Mesendoderm (in vitro differentiated cells): ENCODE measurements around the gene KIAA0232. TPM values are rescaled to one million over a fixed set of nuclear protein-coding genes. Genes with fewer than 3 reads are reported as not detected.

ENCODE experiments used
- DNase-seq: peaks from one replicate; pipeline ENCODE4 v3.0.0; 2013
- H2AK5ac ChIP-seq: 2 replicates; pipeline ENCODE4 v1.6.1; 2013; ENCODE audit warnings: low read length, inconsistent platforms
- H2BK120ac ChIP-seq: 2 replicates; pipeline ENCODE4 v1.6.1; 2013; ENCODE audit warnings: low read depth, mild to moderate bottlenecking, low read length, moderate library complexity, mixed read lengths
- H2BK15ac ChIP-seq: replicated peaks from 2 replicates; pipeline ENCODE4 v1.6.1; 2013; ENCODE audit warnings: low read depth, mild to moderate bottlenecking, moderate library complexity
- H2BK5ac ChIP-seq: 2 replicates; pipeline ENCODE4 v1.6.1; 2013; ENCODE audit warnings: low read length, inconsistent platforms
- H3K18ac ChIP-seq: 2 replicates; pipeline ENCODE4 v1.6.1; 2013; ENCODE audit warnings: mild to moderate bottlenecking, low read length, mixed read lengths
- H3K23ac ChIP-seq: one replicate; pipeline ENCODE4 v1.6.1; 2013; ENCODE audit warnings: low read length
- H3K27ac ChIP-seq: 2 replicates; pipeline ENCODE4 v1.5.1; 2013; ENCODE audit warnings: low read depth, mild to moderate bottlenecking, inconsistent platforms, low read length, moderate library complexity
- H3K27me3 ChIP-seq: 2 replicates; pipeline ENCODE4 v1.6.1; 2013; ENCODE audit warnings: low read length, control low read depth, mild to moderate bottlenecking, inconsistent platforms; ENCODE audit not compliant: insufficient read depth, poor library complexity
- H3K36me3 ChIP-seq: 2 replicates; pipeline ENCODE4 v1.6.1; 2013; ENCODE audit warnings: low read length, inconsistent platforms; ENCODE audit not compliant: control insufficient read depth, insufficient read depth
- H3K4ac ChIP-seq: one replicate; pipeline ENCODE4 v1.6.1; 2013; ENCODE audit warnings: low read depth, mild to moderate bottlenecking, low read length, moderate library complexity
- H3K4me1 ChIP-seq: 2 replicates; pipeline ENCODE4 v1.6.1; 2013; ENCODE audit warnings: low read depth, low read length, inconsistent platforms; ENCODE audit not compliant: control insufficient read depth
- H3K4me2 ChIP-seq: 2 replicates; pipeline ENCODE4 v1.6.1; 2013; ENCODE audit warnings: low read length
- H3K4me3 ChIP-seq: 2 replicates; pipeline ENCODE4 v1.5.1; 2013; ENCODE audit warnings: mild to moderate bottlenecking, low read length
- H3K56ac ChIP-seq: one replicate; pipeline ENCODE4 v1.6.1; 2013; ENCODE audit warnings: low read length
- H3K79me1 ChIP-seq: 2 replicates; pipeline ENCODE4 v1.6.1; 2013; ENCODE audit warnings: low read length, inconsistent platforms
- H3K79me2 ChIP-seq: 2 replicates; pipeline ENCODE4 v1.6.1; 2013; ENCODE audit warnings: mild to moderate bottlenecking, low read length; ENCODE audit not compliant: control insufficient read depth, insufficient read depth
- H3K9ac ChIP-seq: 2 replicates; pipeline ENCODE4 v1.6.1; 2013; ENCODE audit warnings: low read length, inconsistent platforms
- H4K5ac ChIP-seq: one replicate; pipeline ENCODE4 v1.6.1; 2013; ENCODE audit warnings: low read length
- H4K8ac ChIP-seq: one replicate; pipeline ENCODE4 v1.6.1; 2013; ENCODE audit warnings: low read depth, mild to moderate bottlenecking, control low read depth, low read length, moderate library complexity
- WGBS: extraction: QIAGEN DNeasy Blood & Tissue Kit; methylation state at CpG from one replicate; pipeline ENCODE4 v1.1.7; 2013; ENCODE audit warnings: low lambda C conversion rate, missing lambda C conversion rate; ENCODE audit not compliant: insufficient coverage; ENCODE audit errors: extremely low coverage; 5-methylcytosine and 5-hydroxymethylcytosine counted together
- polyA plus RNA-seq, 2 experiments: library from polyadenylated mRNA; stranded (reverse); fragments of 200-250 nt; gene quantifications; one replicate each; pipeline ENCODE4 v1.2.3, GENCODE V29; 2013

KIAA0232 gene, protein sequence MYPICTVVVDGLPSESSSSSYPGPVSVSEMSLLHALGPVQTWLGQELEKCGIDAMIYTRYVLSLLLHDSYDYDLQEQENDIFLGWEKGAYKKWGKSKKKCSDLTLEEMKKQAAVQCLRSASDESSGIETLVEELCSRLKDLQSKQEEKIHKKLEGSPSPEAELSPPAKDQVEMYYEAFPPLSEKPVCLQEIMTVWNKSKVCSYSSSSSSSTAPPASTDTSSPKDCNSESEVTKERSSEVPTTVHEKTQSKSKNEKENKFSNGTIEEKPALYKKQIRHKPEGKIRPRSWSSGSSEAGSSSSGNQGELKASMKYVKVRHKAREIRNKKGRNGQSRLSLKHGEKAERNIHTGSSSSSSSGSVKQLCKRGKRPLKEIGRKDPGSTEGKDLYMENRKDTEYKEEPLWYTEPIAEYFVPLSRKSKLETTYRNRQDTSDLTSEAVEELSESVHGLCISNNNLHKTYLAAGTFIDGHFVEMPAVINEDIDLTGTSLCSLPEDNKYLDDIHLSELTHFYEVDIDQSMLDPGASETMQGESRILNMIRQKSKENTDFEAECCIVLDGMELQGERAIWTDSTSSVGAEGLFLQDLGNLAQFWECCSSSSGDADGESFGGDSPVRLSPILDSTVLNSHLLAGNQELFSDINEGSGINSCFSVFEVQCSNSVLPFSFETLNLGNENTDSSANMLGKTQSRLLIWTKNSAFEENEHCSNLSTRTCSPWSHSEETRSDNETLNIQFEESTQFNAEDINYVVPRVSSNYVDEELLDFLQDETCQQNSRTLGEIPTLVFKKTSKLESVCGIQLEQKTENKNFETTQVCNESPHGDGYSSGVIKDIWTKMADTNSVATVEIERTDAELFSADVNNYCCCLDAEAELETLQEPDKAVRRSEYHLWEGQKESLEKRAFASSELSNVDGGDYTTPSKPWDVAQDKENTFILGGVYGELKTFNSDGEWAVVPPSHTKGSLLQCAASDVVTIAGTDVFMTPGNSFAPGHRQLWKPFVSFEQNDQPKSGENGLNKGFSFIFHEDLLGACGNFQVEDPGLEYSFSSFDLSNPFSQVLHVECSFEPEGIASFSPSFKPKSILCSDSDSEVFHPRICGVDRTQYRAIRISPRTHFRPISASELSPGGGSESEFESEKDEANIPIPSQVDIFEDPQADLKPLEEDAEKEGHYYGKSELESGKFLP (N-terminal part only)
- 8.7 TPM for polyA plus RNA-seq (2013, experiment 1 of 2)
- 9.1 TPM for polyA plus RNA-seq (2013, experiment 2 of 2)

DNA sequence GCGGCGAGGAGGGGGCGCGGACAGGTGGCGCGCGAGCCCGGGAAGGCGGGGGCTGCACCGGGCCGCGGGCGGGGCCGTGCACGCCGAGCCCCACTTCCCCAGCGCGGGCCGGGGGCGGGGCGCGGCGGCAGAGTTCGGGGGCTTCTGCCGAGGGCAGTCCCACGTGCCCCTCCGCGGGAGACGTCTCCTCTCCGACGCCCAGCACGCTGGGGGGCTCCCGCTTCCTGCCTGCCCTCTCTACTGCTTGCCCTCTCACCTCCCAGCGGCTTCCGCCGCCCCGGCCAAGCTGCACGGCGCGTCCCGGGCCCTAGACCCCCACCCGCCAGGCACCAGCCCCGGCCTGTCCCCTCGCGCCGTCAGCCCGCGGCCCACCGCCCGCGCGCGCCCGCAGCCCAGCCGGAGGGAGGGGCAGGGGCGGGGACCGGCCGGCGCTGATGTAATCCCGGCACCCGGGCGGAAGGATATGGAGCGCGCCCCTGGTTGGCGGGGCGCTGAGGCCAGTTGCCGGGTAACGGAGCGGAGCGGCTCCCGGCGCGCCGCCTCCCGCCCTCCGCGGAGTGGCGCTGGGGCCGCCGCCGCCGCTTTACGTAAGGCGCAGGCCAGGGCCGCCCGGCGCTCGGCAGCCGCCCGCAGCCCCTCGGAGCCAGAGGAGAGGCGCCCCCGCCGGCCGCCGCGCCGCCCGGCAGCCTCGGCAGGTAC, at the start of gene KIAA0232:
Gene KIAA0232 (plus strand): TSS at position 581 of the 699 bp plus-strand sequence. CDS start 41,727 bp downstream, outside the sequence.
- H3K4me3 ChIP-seq: peak within 1 kb of the TSS; percentile 88
- H3K79me1 ChIP-seq: peaks cover 9% of the 10 kb centered on the region
- peaks cover 20% of the 10 kb centered on the region for H3K79me2 ChIP-seq
- H3K4me2 ChIP-seq: peak within 1 kb of the TSS; percentile 58
- WGBS: no CpG with 5 or more reads among the region's 100 CpGs
- peak within 1 kb of the TSS; percentile 5 for H2BK120ac ChIP-seq
- peak within 1 kb of the TSS; percentile 97 for H3K56ac ChIP-seq
- H2AK5ac ChIP-seq: no peak within 1 kb of the TSS
- peak; percentile 95 for DNase-seq
- peak within 1 kb of the TSS; percentile 98 for H4K8ac ChIP-seq
- peak within 1 kb of the TSS; percentile 99 for H3K18ac ChIP-seq
- no peak within 1 kb of the TSS for H4K5ac ChIP-seq
- H2BK5ac ChIP-seq: peak within 1 kb of the TSS; percentile 77
- H3K36me3 ChIP-seq: no peaks in the 10 kb centered on the region
- no peaks in the 10 kb centered on the region for H3K27me3 ChIP-seq
- H2BK15ac ChIP-seq: no peak within 1 kb of the TSS
- peak within 1 kb of the TSS; percentile 88 for H3K27ac ChIP-seq
- H3K23ac ChIP-seq: peak within 1 kb of the TSS; percentile 66
- peak within 1 kb of the TSS; percentile 99 for H3K4ac ChIP-seq
- H3K4me1 ChIP-seq: no peaks in the 10 kb centered on the region
- peak within 1 kb of the TSS; percentile 88 for H3K9ac ChIP-seq

DNA sequence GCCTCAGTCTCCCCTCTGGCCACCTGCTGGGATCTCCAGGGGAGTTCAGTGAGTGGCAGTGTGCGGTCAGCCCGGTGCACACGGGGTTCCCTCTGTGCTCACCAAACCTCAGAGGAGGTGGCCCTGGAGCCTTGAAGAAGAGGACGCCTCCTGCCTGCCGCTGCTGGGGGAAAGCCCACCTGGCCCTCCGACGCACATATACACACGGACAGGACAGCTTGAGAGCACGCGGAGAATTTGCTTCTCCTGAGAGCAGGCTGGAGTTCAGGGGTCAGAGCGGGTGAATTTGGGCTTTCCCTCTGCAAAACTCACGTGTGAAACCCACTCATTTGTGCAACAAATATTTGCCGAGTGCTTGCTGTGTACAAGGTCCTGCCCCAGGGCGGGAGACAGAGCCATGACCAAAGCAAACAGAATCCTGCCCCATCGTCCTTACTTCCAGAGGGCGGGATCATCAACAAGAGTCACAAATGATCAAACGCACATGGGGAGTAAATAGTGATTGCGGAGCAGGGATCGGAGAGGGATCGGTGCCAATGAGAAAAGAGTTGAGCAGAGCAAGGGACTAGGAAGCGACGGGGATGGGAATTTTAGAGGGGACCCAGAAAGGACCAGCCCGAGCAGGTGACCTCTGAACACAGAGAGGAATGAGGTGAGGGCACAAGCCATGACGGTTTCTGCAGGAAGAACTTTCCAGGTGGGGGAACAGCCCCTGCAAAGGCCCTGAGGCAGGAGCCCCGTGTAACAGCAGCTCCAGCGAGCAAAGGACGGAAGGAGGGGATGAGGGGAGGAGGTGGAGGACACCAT, 49.0 kb upstream of the KIAA0232 start:
- no peak overlapping the region for H2BK15ac ChIP-seq
- H3K27me3 ChIP-seq: no peaks in the 10 kb centered on the region
- no peak overlapping the region for H3K18ac ChIP-seq
- no peaks in the 10 kb centered on the region for H3K79me2 ChIP-seq
- H3K79me1 ChIP-seq: no peaks in the 10 kb centered on the region
- no peak overlapping the region for H3K27ac ChIP-seq
- H4K8ac ChIP-seq: no peak overlapping the region
- H3K9ac ChIP-seq: no peak overlapping the region
- H3K36me3 ChIP-seq: no peaks in the 10 kb centered on the region
- no peak overlapping the region for H2BK5ac ChIP-seq
- no peak overlapping the region for H3K4me2 ChIP-seq
- WGBS: no CpG with 5 or more reads among the region's 27 CpGs
- no peak overlapping the region for H4K5ac ChIP-seq
- no peak for DNase-seq
- H2AK5ac ChIP-seq: no peak overlapping the region
- H2BK120ac ChIP-seq: no peak overlapping the region
- H3K23ac ChIP-seq: no peak overlapping the region
- peak overlapping the region; percentile 20 for H3K4ac ChIP-seq
- H3K4me3 ChIP-seq: no peak overlapping the region
- no peaks in the 10 kb centered on the region for H3K4me1 ChIP-seq
- no peak overlapping the region for H3K56ac ChIP-seq

DNA sequence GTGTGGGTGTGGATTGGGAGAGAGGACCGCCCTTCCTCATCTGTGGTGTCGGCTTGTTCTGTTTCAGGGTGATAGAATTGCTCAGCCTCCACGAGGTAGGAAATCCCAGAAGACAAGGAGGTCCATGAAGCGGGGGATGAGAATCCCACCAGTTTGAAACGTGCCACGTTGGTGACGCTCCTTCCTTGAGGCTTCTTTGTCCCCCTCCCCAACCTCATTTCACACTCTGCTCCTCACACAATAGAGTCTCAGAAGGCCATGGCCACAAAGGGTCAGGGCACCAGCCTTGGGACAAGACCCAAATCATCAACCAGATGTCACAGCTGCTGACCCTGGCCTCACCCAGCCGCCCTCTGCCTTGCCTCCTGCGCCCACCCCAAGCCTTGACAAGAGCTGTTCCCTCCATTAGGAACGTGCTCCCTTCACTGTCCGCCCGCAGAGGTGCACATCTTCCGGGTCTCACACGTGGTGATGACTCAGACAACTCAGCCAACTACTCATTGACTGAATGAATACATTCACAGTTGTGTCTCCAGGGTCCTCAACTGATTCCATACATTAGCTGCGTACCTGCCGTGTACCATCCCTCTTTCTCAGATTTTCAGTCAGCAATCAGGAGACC, 48.3 kb upstream of the KIAA0232 start:
- H2BK120ac ChIP-seq: no peak overlapping the region
- no peak for DNase-seq
- no peak overlapping the region for H3K4ac ChIP-seq
- H3K36me3 ChIP-seq: no peaks in the 10 kb centered on the region
- no peak overlapping the region for H4K5ac ChIP-seq
- H3K27ac ChIP-seq: no peak overlapping the region
- no peak overlapping the region for H3K18ac ChIP-seq
- no peak overlapping the region for H4K8ac ChIP-seq
- peak overlapping the region; percentile 28 for H3K56ac ChIP-seq
- H3K4me3 ChIP-seq: no peak overlapping the region
- no peaks in the 10 kb centered on the region for H3K27me3 ChIP-seq
- no CpG with 5 or more reads among the region's 16 CpGs for WGBS
- H3K23ac ChIP-seq: no peak overlapping the region
- H2BK5ac ChIP-seq: no peak overlapping the region
- H3K4me2 ChIP-seq: no peak overlapping the region
- no peak overlapping the region for H3K9ac ChIP-seq
- H2BK15ac ChIP-seq: no peak overlapping the region
- no peaks in the 10 kb centered on the region for H3K4me1 ChIP-seq
- H2AK5ac ChIP-seq: no peak overlapping the region
- no peaks in the 10 kb centered on the region for H3K79me2 ChIP-seq
- no peaks in the 10 kb centered on the region for H3K79me1 ChIP-seq

DNA sequence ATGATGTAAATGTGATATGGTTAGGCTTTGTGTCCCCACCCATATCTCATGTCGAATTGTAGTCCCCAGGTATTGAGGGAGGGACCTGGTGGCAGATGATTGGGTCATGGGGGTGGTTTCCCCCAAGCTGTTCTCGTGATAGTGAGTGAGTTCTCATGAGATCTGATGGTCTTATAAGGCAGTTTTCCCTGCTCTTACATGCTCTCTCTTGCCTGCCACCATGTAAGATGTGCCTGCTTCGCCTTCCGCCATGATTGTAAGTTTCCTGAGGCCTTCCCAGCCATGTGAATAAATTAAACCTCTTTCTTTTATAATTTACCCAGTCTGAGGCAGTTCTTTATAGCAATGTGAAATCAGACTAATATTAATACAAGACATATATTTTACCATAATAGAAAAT, 42.6 kb upstream of the KIAA0232 start:
- no peak overlapping the region for H4K8ac ChIP-seq
- H3K18ac ChIP-seq: no peak overlapping the region
- H2BK120ac ChIP-seq: no peak overlapping the region
- no peak overlapping the region for H3K27ac ChIP-seq
- no peak overlapping the region for H2BK15ac ChIP-seq
- no peaks in the 10 kb centered on the region for H3K27me3 ChIP-seq
- H3K4me1 ChIP-seq: no peaks in the 10 kb centered on the region
- no peak for DNase-seq
- no peaks in the 10 kb centered on the region for H3K79me1 ChIP-seq
- no peaks in the 10 kb centered on the region for H3K36me3 ChIP-seq
- H4K5ac ChIP-seq: no peak overlapping the region
- H3K23ac ChIP-seq: no peak overlapping the region
- no peak overlapping the region for H2BK5ac ChIP-seq
- no peak overlapping the region for H3K9ac ChIP-seq
- no peak overlapping the region for H3K56ac ChIP-seq
- no peak overlapping the region for H3K4me2 ChIP-seq
- no peak overlapping the region for H3K4ac ChIP-seq
- no peak overlapping the region for H3K4me3 ChIP-seq
- no peaks in the 10 kb centered on the region for H3K79me2 ChIP-seq
- whole genome bisulfite sequencing: no CpG with 5 or more reads among the region's 4 CpGs
- H2AK5ac ChIP-seq: no peak overlapping the region
